Skeletal muscle tissue (tissue), 4 donors: ENCODE measurements around the gene TNIP3. TPM values are rescaled to one million over a fixed set of nuclear protein-coding genes. Genes with fewer than 3 reads are reported as not detected.
"Not testable (repeated sequence)": the region's sequence is repeated elsewhere in the genome, so short reads cannot be mapped to it uniquely, and the experiment has no call there.

ENCODE experiments used
- H3K27ac ChIP-seq: one replicate; pipeline ENCODE4 v1.7.0; 2013; ENCODE audit warnings: mild to moderate bottlenecking, low read depth, low read length, inconsistent platforms
- H3K27me3 ChIP-seq, 3 donors: one replicate each; pipeline ENCODE4 v1.7.0; 2013; ENCODE audit warnings: low read length in 3 of 3; ENCODE audit not compliant: control insufficient read depth in 3 of 3, insufficient read depth in 3 of 3
- H3K36me3 ChIP-seq, 3 donors: one replicate each; pipeline ENCODE4 v1.7.0; 2013; ENCODE audit warnings: low read length in 3 of 3; ENCODE audit not compliant: control insufficient read depth in 3 of 3, insufficient read depth in 3 of 3
- H3K4me1 ChIP-seq, 3 donors: one replicate each; pipeline ENCODE4 v1.7.0; 2013; ENCODE audit warnings: low read length in 3 of 3, mild to moderate bottlenecking in 3 of 3; ENCODE audit not compliant: control insufficient read depth in 3 of 3, insufficient read depth in 3 of 3
- H3K4me3 ChIP-seq, 3 donors: one replicate each; pipeline ENCODE4 v1.7.0; 2013; ENCODE audit warnings: low read length in 3 of 3
- H3K9ac ChIP-seq, 3 donors: one replicate each; pipeline ENCODE4 v1.7.0; 2013; ENCODE audit warnings: low read length in 3 of 3, mild to moderate bottlenecking in 3 of 3, moderate library complexity in 2 of 3, low read depth in 1 of 3
- H3K9me3 ChIP-seq, 3 donors: one replicate each; pipeline ENCODE4 v1.7.0; 2013; ENCODE audit warnings: low read length in 3 of 3; ENCODE audit not compliant: control insufficient read depth in 3 of 3
- total RNA-seq: library from RNA; depleted of rRNA; stranded (reverse); fragments of >200 nt; gene quantifications from one replicate; pipeline ENCODE4 v1.2.3, GENCODE V29; 2014
- donor health status: Osteomylitis.

Gene TNIP3
- not detected for total RNA-seq

GRCh38 chr4:121164291-121164690 is at the start of gene TNIP3:
TNIP3 (minus strand) TSS chr4:121164321; CDS start chr4:121164125, 196 bp downstream.
- H3K27ac ChIP-seq, result no peak within 1 kb of the TSS
- H3K9ac ChIP-seq, result no peak within 1 kb of the TSS
- no peaks in the 10 kb centered on the region for H3K4me1 ChIP-seq
- no peak within 1 kb of the TSS for H3K4me3 ChIP-seq
- no peaks in the 10 kb centered on the region for H3K27me3 ChIP-seq
- H3K36me3 ChIP-seq, result no peaks in the 10 kb centered on the region
- H3K9me3 ChIP-seq, result no peaks in the 10 kb centered on the region

- no peak overlapping the region for H3K4me3 ChIP-seq
Observed at GRCh38 chr4:121212806-121213205, 48.7 kb upstream of the TNIP3 start.

GRCh38 chr4:121209171-121209570 is 45.0 kb upstream of the TNIP3 start:
- H3K27ac ChIP-seq, result no peak overlapping the region
- H3K9ac ChIP-seq, result no peak overlapping the region
- no peaks in the 10 kb centered on the region for H3K9me3 ChIP-seq
- no peaks in the 10 kb centered on the region for H3K36me3 ChIP-seq
- H3K4me1 ChIP-seq, result no peaks in the 10 kb centered on the region
- no peak overlapping the region for H3K4me3 ChIP-seq
- H3K27me3 ChIP-seq, result no peaks in the 10 kb centered on the region

More at GRCh38 chr4:121212806-121213205, 48.7 kb upstream of the TNIP3 start:
- Histone ChIP-seq H3K36me3 (no peaks in the 10 kb centered on the region), H3K9me3 (no peaks in the 10 kb centered on the region), H3K27ac (no peak overlapping the region), H3K27me3 (no peaks in the 10 kb centered on the region), H3K4me1 (no peaks in the 10 kb centered on the region), H3K9ac (no peak overlapping the region)

- no peaks in the 10 kb centered on the region for H3K9me3 ChIP-seq
Observed at GRCh38 chr4:121208244-121209007, 44.3 kb upstream of the TNIP3 start.

GRCh38 chr4:121205777-121206176 is 41.7 kb upstream of the TNIP3 start:
- not testable (repeated sequence) for H3K4me3 ChIP-seq, H3K36me3 ChIP-seq, H3K9ac ChIP-seq, H3K27ac ChIP-seq, H3K27me3 ChIP-seq, H3K9me3 ChIP-seq, H3K4me1 ChIP-seq

More at GRCh38 chr4:121208244-121209007, 44.3 kb upstream of the TNIP3 start:
- Histone ChIP-seq H3K27me3 (no peaks in the 10 kb centered on the region), H3K27ac (no peak overlapping the region), H3K4me3 (no peak overlapping the region), H3K9ac (no peak overlapping the region), H3K36me3 (no peaks in the 10 kb centered on the region), H3K4me1 (no peaks in the 10 kb centered on the region)

GRCh38 chr4:121200795-121201472 is 36.8 kb upstream of the TNIP3 start:
- H3K27ac ChIP-seq, result no peak overlapping the region
- H3K4me3 ChIP-seq, result no peak overlapping the region
- H3K36me3 ChIP-seq, result no peaks in the 10 kb centered on the region
- H3K27me3 ChIP-seq, result no peaks in the 10 kb centered on the region
- no peaks in the 10 kb centered on the region for H3K4me1 ChIP-seq
- no peak overlapping the region for H3K9ac ChIP-seq
- H3K9me3 ChIP-seq, result no peaks in the 10 kb centered on the region

- Histone ChIP-seq H3K4me1 (no peaks in the 10 kb centered on the region), H3K9ac (no peak overlapping the region), H3K27me3 (no peaks in the 10 kb centered on the region), H3K27ac (no peak overlapping the region), H3K36me3 (no peaks in the 10 kb centered on the region), H3K4me3 (no peak overlapping the region), H3K9me3 (no peaks in the 10 kb centered on the region)
Observed at GRCh38 chr4:121199742-121200561, 35.8 kb upstream of the TNIP3 start.

- Histone ChIP-seq H3K27ac (no peak overlapping the region), H3K9me3 (no peaks in the 10 kb centered on the region), H3K36me3 (no peaks in the 10 kb centered on the region), H3K9ac (no peak overlapping the region), H3K27me3 (no peaks in the 10 kb centered on the region), H3K4me3 (no peak overlapping the region), H3K4me1 (no peaks in the 10 kb centered on the region)
Observed at GRCh38 chr4:121198251-121198650, 34.1 kb upstream of the TNIP3 start.

GRCh38 chr4:121195649-121196048 is 31.5 kb upstream of the TNIP3 start:
- no peaks in the 10 kb centered on the region for H3K36me3 ChIP-seq
- H3K27me3 ChIP-seq, result no peaks in the 10 kb centered on the region
- no peak overlapping the region for H3K27ac ChIP-seq

More at GRCh38 chr4:121195649-121196048, 31.5 kb upstream of the TNIP3 start:
- H3K4me3 ChIP-seq, result no peak overlapping the region
- no peaks in the 10 kb centered on the region for H3K9me3 ChIP-seq
- H3K4me1 ChIP-seq, result peaks cover 0 to 3% (median 0%) of the 10 kb centered on the region in 3 donors
- H3K9ac ChIP-seq, result no peak overlapping the region
